H1 (cell line): ENCODE results near the gene FSTL4. TPM values are rescaled to one million over a fixed set of nuclear protein-coding genes. Genes with fewer than 3 reads are reported as not detected.

ENCODE experiments used
- BACH1 ChIP-seq: IDR thresholded peaks from 2 replicates; pipeline ENCODE4 v1.6.1; 2012; ENCODE audit warnings: low read length, improper control_type of control experiment
- CBX5 ChIP-seq: fragments of 300-800, 300-1000 bp; sonication (generic); IDR thresholded peaks from 2 replicates; pipeline ENCODE4 v1.7.1; 2016; ENCODE audit warnings: antibody characterized with exemption, low read length, low read depth
- CHD1 ChIP-seq: IDR thresholded peaks from 2 replicates; pipeline ENCODE4 v1.6.1; 2012; ENCODE audit warnings: low read depth, low read length, improper control_type of control experiment
- CHD7 ChIP-seq: fragments of 300-600 bp; sonication (generic); IDR thresholded peaks from 2 replicates; pipeline ENCODE4 v1.7.1; 2012; ENCODE audit warnings: low read length, moderate library complexity, mild to moderate bottlenecking, inconsistent platforms; ENCODE audit not compliant: insufficient replicate concordance
- HDAC6 ChIP-seq: IDR thresholded peaks from one replicate; pipeline ENCODE4 v1.7.1; 2012; ENCODE audit warnings: low read depth, mild to moderate bottlenecking, inconsistent platforms, low read length, moderate library complexity
- PHF8 ChIP-seq: fragments of 200-600 bp; sonication (generic); conservative IDR thresholded peaks from 2 replicates; pipeline ENCODE4 v1.7.1; 2012; ENCODE audit warnings: low read depth, mild to moderate bottlenecking, inconsistent platforms, low read length, moderate library complexity
- RNF2 ChIP-seq: fragments of 200-900, 300-1000 bp; sonication (generic); IDR thresholded peaks from 2 replicates; pipeline ENCODE4 v1.7.1; 2016; ENCODE audit warnings: borderline replicate concordance, low read depth, mild to moderate bottlenecking, antibody characterized with exemption, low read length; ENCODE audit not compliant: poor library complexity, severe bottlenecking; ENCODE audit errors: missing control alignments
- RXRA ChIP-seq: IDR thresholded peaks from 2 replicates; pipeline ENCODE4 v1.6.1; 2011; ENCODE audit warnings: low read depth, mild to moderate bottlenecking, low read length, moderate library complexity; ENCODE audit not compliant: insufficient read depth
- SP1 ChIP-seq: IDR thresholded peaks from 2 replicates; pipeline ENCODE4 v1.6.1; 2011; ENCODE audit warnings: low read depth, low read length
- SRF ChIP-seq: IDR thresholded peaks from 2 replicates; pipeline ENCODE4 v1.6.1; 2011; ENCODE audit warnings: mild to moderate bottlenecking, low read depth, low read length, moderate library complexity
- ZNF274 ChIP-seq: IDR thresholded peaks from 2 replicates; pipeline ENCODE4 v1.7.0; 2012; ENCODE audit warnings: low read length, borderline replicate concordance; ENCODE audit errors: extremely low read depth
- polyA plus RNA-seq, 7 experiments: library from polyadenylated mRNA; depleted of rRNA in 3 of 7; stranded (reverse) in 5 of 7; unstranded in 2 of 7; fragments of >200 nt in 5 of 7; fragments of 200-250 nt in 2 of 7; gene quantifications; 1 replicate in 5 of 7; 2 replicates in 1 of 7; 4 replicates in 1 of 7; pipeline versions ENCODE4 v1.2.1 to v1.2.3, GENCODE V29; 2011 to 2013; ENCODE audit warnings: missing spikeins in 2 of 7, mixed read lengths in 2 of 7
- total RNA-seq: library from RNA; stranded (reverse); fragmentation: NEBNext Ultra II Directional; extraction: Animal tissue kit (Norgen Biotek cat#: 25700); gene quantifications from 2 replicates; pipeline ENCODE4 v1.2.1, GENCODE V29; 2021

Gene FSTL4
- total and polyA plus RNA-seq, 2 of the 8 experiments (the other 6 are each of a cell fraction or from before 2014, with no cell fraction given) = 3.1 to 4.1 TPM

DNA sequence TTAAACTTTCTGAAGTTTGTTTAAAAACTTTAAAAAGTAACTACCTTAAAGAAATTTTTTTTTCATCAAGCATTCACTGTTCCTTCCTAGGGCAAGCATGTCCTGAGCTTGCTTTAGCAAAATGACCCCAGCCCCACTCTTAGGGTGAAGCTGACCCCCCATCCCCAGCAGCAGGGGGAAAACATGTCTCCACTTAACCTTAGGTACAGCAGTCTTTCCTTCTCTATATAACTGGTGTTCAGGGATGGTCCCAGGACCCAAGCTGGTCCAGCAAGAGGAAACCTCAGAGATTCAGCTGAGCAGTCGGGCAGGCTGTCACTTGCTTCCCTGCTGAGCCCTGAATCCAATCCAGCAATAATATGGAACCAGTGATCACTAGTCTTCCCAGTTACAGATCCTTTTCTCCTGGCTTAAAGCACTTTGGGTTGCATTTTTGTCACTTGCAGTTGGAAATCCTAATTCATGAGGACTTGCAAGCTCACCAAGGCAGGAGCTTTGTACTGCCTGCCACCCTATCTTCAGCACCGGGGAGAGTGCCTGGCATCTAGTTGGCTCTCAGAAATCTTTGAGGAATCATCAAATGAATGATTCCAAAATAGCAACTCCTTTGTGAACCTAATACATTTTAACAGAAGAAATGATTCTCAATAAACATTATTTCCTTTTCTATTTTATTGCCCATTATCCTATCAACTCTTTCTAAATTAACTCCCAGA, 91.2 kb downstream of the FSTL4 start (continued):
- no peak for TF ChIP-seq CHD7
- no peak for TF ChIP-seq BACH1
- no peak for TF ChIP-seq SRF
- no peak for TF ChIP-seq RNF2
- no peak for TF ChIP-seq HDAC6
- no peak for TF ChIP-seq CHD1
- no peak for TF ChIP-seq ZNF274
- TF ChIP-seq RXRA = no peak
- TF ChIP-seq PHF8 = no peak
- TF ChIP-seq SP1 = no peak
- no peak for TF ChIP-seq CBX5
